GM12892 (cell line): ENCODE data around the gene PRKN.

Experiments used
- DNase-seq: peaks from one replicate; pipeline ENCODE4 v3.0.0; 2011; ENCODE audit not compliant: insufficient read length
- FAIRE-seq: peaks from 2 replicates; lab custom pipeline; 2011; peaks lifted over from hg19 to GRCh38; lab: Jason Lieb, UNC
- POLR2A ChIP-seq: IDR thresholded peaks from 2 replicates; pipeline ENCODE4 v1.6.1; 2011; ENCODE audit warnings: low read depth, low read length, control low read depth
- POLR2AphosphoS5 ChIP-seq: IDR thresholded peaks from 2 replicates; pipeline ENCODE4 v1.6.1; 2011; ENCODE audit warnings: low read depth, low read length, control low read depth
- TAF1 ChIP-seq: IDR thresholded peaks from 2 replicates; pipeline ENCODE4 v1.6.1; 2011; ENCODE audit warnings: low read depth, mild to moderate bottlenecking, control low read depth, low read length, borderline replicate concordance

The PRKN gene

GRCh38 chr6:161815965-161816364 lies 911.6 kb downstream of the PRKN start:
- TF ChIP-seq TAF1, result no peak
- no peak for TF ChIP-seq POLR2A
- no peak for TF ChIP-seq POLR2AphosphoS5
- FAIRE-seq, result no peak
- no peak for DNase-seq

GRCh38 chr6:161813156-161813555 lies 914.4 kb downstream of the PRKN start:
- DNase-seq, result no peak
- FAIRE-seq, result no peak
- TF ChIP-seq POLR2A, result no peak
- TF ChIP-seq TAF1, result no peak
- TF ChIP-seq POLR2AphosphoS5, result no peak

GRCh38 chr6:161809971-161810370 lies 917.6 kb downstream of the PRKN start:
- no peak for TF ChIP-seq POLR2AphosphoS5
- TF ChIP-seq POLR2A, result no peak
- TF ChIP-seq TAF1, result no peak
- DNase-seq, result no peak
- no peak for FAIRE-seq

- no peak for DNase-seq
- TF ChIP-seq POLR2AphosphoS5 (no peak), POLR2A (no peak), TAF1 (no peak)
- no peak for FAIRE-seq
These were observed 922.7 kb downstream of the PRKN start for GRCh38 chr6:161804838-161805237.

GRCh38 chr6:161803131-161803530 lies 924.4 kb downstream of the PRKN start:
- DNase-seq (no peak), FAIRE-seq (no peak)
- no peak for TF ChIP-seq POLR2AphosphoS5
- no peak for TF ChIP-seq TAF1
- no peak for TF ChIP-seq POLR2A

- TF ChIP-seq TAF1 (no peak), POLR2AphosphoS5 (no peak), POLR2A (no peak)
- no peak for FAIRE-seq
- no peak for DNase-seq
These were observed 925.3 kb downstream of the PRKN start for GRCh38 chr6:161802231-161802630.

- FAIRE-seq, result no peak
- DNase-seq, result no peak
- TF ChIP-seq TAF1, result no peak
- no peak for TF ChIP-seq POLR2A
- no peak for TF ChIP-seq POLR2AphosphoS5
These were observed 928.6 kb downstream of the PRKN start for GRCh38 chr6:161798844-161799394.

- FAIRE-seq, result no peak
- TF ChIP-seq POLR2A (no peak), POLR2AphosphoS5 (no peak), TAF1 (no peak)
- no peak for DNase-seq
These were observed 930.9 kb downstream of the PRKN start for GRCh38 chr6:161796681-161797080.

GRCh38 chr6:161792851-161793493 lies 934.6 kb downstream of the PRKN start:
- DNase-seq (no peak), FAIRE-seq (no peak)
- TF ChIP-seq TAF1 (no peak), POLR2A (no peak), POLR2AphosphoS5 (no peak)

GRCh38 chr6:161788531-161788930 lies 939.0 kb downstream of the PRKN start:
- no peak for FAIRE-seq
- no peak for TF ChIP-seq POLR2AphosphoS5
- no peak for TF ChIP-seq POLR2A
- no peak for TF ChIP-seq TAF1
- DNase-seq, result no peak

- TF ChIP-seq TAF1, result no peak
- TF ChIP-seq POLR2A, result no peak
- TF ChIP-seq POLR2AphosphoS5, result no peak
- no peak for FAIRE-seq
- DNase-seq, result no peak
These were observed 955.4 kb downstream of the PRKN start for GRCh38 chr6:161772176-161772575.

GRCh38 chr6:161761966-161762365 lies 965.6 kb downstream of the PRKN start:
- DNase-seq, result no peak
- FAIRE-seq, result no peak
- no peak for TF ChIP-seq POLR2A
- TF ChIP-seq TAF1, result no peak
- no peak for TF ChIP-seq POLR2AphosphoS5
